ENCODE measurements around the gene KRT39.
A peak's percentile ranks its signal among the peaks of the same experiment; 100 is the strongest.

The KRT39 gene

GRCh38 chr17:40910441-40910841 lies 56.3 kb downstream of the KRT39 start:
- Histone ChIP-seq H3K79me2 (ENCODE audit: insufficient read depth, low read length) (no peaks in the 10 kb centered on the region), H3K4me3 (ENCODE audit: low read depth in 1 of 2, low read length in 2 of 2) (no peak overlapping the region), H4K20me1 (ENCODE audit: insufficient read depth, low read length) (no peaks in the 10 kb centered on the region), H3K9me3 (ENCODE audit: insufficient read depth, low read length, severe bottlenecking) (no peaks in the 10 kb centered on the region), H3K36me3 (ENCODE audit: insufficient read depth, low read length) (no peaks in the 10 kb centered on the region), H3K27me3 (ENCODE audit: insufficient read depth, low read length, poor library complexity) (peaks cover 31% of the 10 kb centered on the region), H3K27ac (ENCODE audit: low read length) (no peak overlapping the region), H3K4me2 (ENCODE audit: insufficient read depth, low read length) (no peak overlapping the region), H2AFZ (ENCODE audit: low read depth, low read length) (no peak overlapping the region), H3K4me1 (ENCODE audit: insufficient read depth, low read length) (no peaks in the 10 kb centered on the region), H3K9ac (ENCODE audit: low read depth, low read length) (no peak overlapping the region)
- no peak for ATAC-seq (ENCODE audit: insufficient read depth, low read depth)
- TF ChIP-seq CTCF (IDR thresholded peaks at IDR 0.05; ENCODE audit: borderline replicate concordance, extremely low read depth, low read length, poor library complexity, severe bottlenecking), result no peak
- no peak for TF ChIP-seq EZH2 (IDR thresholded peaks at IDR 0.05; ENCODE audit: borderline replicate concordance, low read depth, low read length, severe bottlenecking)
- DNase-seq, result no peak

DNA sequence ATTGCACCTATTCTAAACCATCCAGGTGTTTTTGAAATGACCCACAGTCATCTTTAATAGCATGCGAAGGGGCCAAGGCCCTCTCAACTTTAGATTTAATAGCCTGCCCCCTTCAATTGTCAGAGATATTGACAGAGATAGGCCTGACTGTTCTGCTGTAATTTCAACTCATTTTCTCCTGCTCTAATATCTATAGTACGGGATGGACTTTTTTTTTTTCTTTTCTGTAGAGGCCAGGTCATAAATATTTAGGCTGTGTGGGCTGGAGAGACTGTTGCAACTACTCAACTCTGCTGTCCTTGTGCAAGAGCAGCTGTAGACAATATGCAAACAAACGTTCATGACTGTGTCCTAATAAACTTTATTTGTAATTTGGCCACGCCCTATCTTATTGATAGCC lies 57.0 kb downstream of the KRT39 start:
- H4K20me1 ChIP-seq (ENCODE audit: insufficient read depth, low read length), result no peaks in the 10 kb centered on the region
- peaks cover 31% of the 10 kb centered on the region for H3K27me3 ChIP-seq (ENCODE audit: insufficient read depth, low read length, poor library complexity)
- no peaks in the 10 kb centered on the region for H3K36me3 ChIP-seq (ENCODE audit: insufficient read depth, low read length)
- H3K4me1 ChIP-seq (ENCODE audit: insufficient read depth, low read length), result no peaks in the 10 kb centered on the region
- H3K9ac ChIP-seq (ENCODE audit: low read depth, low read length), result no peak overlapping the region
- H3K79me2 ChIP-seq (ENCODE audit: insufficient read depth, low read length), result no peaks in the 10 kb centered on the region
- TF ChIP-seq CTCF (IDR thresholded peaks at IDR 0.05; ENCODE audit: borderline replicate concordance, extremely low read depth, low read length, poor library complexity, severe bottlenecking), result no peak
- no peak for TF ChIP-seq EZH2 (IDR thresholded peaks at IDR 0.05; ENCODE audit: borderline replicate concordance, low read depth, low read length, severe bottlenecking)
- no peak overlapping the region for H3K4me3 ChIP-seq (ENCODE audit: low read depth in 1 of 2, low read length in 2 of 2)
- DNase-seq (no peak), ATAC-seq (ENCODE audit: insufficient read depth, low read depth) (no peak)
- H3K27ac ChIP-seq (ENCODE audit: low read length), result no peak overlapping the region
- no peak overlapping the region for H2AFZ ChIP-seq (ENCODE audit: low read depth, low read length)
- no peak overlapping the region for H3K4me2 ChIP-seq (ENCODE audit: insufficient read depth, low read length)
- H3K9me3 ChIP-seq (ENCODE audit: insufficient read depth, low read length, severe bottlenecking), result no peaks in the 10 kb centered on the region

- no peaks in the 10 kb centered on the region for H3K4me1 ChIP-seq (ENCODE audit: insufficient read depth, low read length)
- H3K27me3 ChIP-seq (ENCODE audit: insufficient read depth, low read length, poor library complexity), result peaks cover 31% of the 10 kb centered on the region
- peak; percentile 57 for DNase-seq
- TF ChIP-seq CTCF (IDR thresholded peaks at IDR 0.05; ENCODE audit: borderline replicate concordance, extremely low read depth, low read length, poor library complexity, severe bottlenecking) (peak; percentile 81), EZH2 (IDR thresholded peaks at IDR 0.05; ENCODE audit: borderline replicate concordance, low read depth, low read length, severe bottlenecking) (no peak)
- H3K9me3 ChIP-seq (ENCODE audit: insufficient read depth, low read length, severe bottlenecking), result no peaks in the 10 kb centered on the region
- H3K4me2 ChIP-seq (ENCODE audit: insufficient read depth, low read length), result no peak overlapping the region
- H3K9ac ChIP-seq (ENCODE audit: low read depth, low read length), result no peak overlapping the region
- no peaks in the 10 kb centered on the region for H3K36me3 ChIP-seq (ENCODE audit: insufficient read depth, low read length)
- no peaks in the 10 kb centered on the region for H3K79me2 ChIP-seq (ENCODE audit: insufficient read depth, low read length)
- no peaks in the 10 kb centered on the region for H4K20me1 ChIP-seq (ENCODE audit: insufficient read depth, low read length)
- H2AFZ ChIP-seq (ENCODE audit: low read depth, low read length), result no peak overlapping the region
- no peak overlapping the region for H3K4me3 ChIP-seq (ENCODE audit: low read depth in 1 of 2, low read length in 2 of 2)
- peak; percentile 80 for ATAC-seq (ENCODE audit: insufficient read depth, low read depth)
- no peak overlapping the region for H3K27ac ChIP-seq (ENCODE audit: low read length)
Measured at GRCh38 chr17:40909351-40909750, 57.4 kb downstream of the KRT39 start.

All from DND-41 (cell line).